Motor neuron (in vitro differentiated cells): ENCODE data around the gene C16orf90. TPM values are rescaled to one million over a fixed set of nuclear protein-coding genes. Genes with fewer than 3 reads are reported as not detected.

ENCODE experiments used
- ATAC-seq, 8 experiments: fragments of 200-7000 bp; cut with Tn5 transposase; replicated peaks in 6 of 8; 2 replicates each; pipeline ENCODE4 v1.8.0; 2021; ENCODE audit warnings: mild to moderate bottlenecking in 8 of 8, moderate library complexity in 8 of 8
- H3K27ac ChIP-seq, 2 donors: fragments of 250-450 bp; sonication (Bioruptor Pico); 2 replicates each; pipeline ENCODE4 v1.9.0; 2021; ENCODE audit warnings: antibody characterized with exemption in 2 of 2, mild to moderate bottlenecking in 2 of 2, moderate library complexity in 1 of 2
- H3K4me1 ChIP-seq, 2 donors: fragments of 250-450 bp; sonication (Bioruptor Pico); replicated peaks in 1 of 2; 2 replicates each; pipeline ENCODE4 v1.6.1; 2021; ENCODE audit warnings: antibody characterized with exemption in 2 of 2, mild to moderate bottlenecking in 2 of 2, moderate library complexity in 1 of 2
- H3K4me3 ChIP-seq, 5 donors: fragments of 250-450 bp; sonication (Bioruptor Pico); 2 replicates each; pipeline ENCODE4 v1.9.0; 2021; ENCODE audit warnings: antibody characterized with exemption in 5 of 5, mild to moderate bottlenecking in 5 of 5, moderate library complexity in 4 of 5
- WGBS, 10 experiments: fragments of 450-650 bp; shearing (Covaris generic); methylation state at CpG; one replicate each; pipeline ENCODE4 v1.0.0; 2022; 5-methylcytosine and 5-hydroxymethylcytosine counted together
- in situ Hi-C, 9 experiments: fragments of 400-800 bp; cut with MboI; loops; one replicate each; pipeline ENCODE4 v1.15.0; 2021; ENCODE audit warnings: low sequenced_read_pairs in 9 of 9, low pct_unique_long_range_greater_than_20kb in 2 of 9; ENCODE audit not compliant: unreplicated experiment in 9 of 9
- total RNA-seq, 8 experiments: library from RNA; unstranded; fragments of 300-600 nt; gene quantifications; 2 replicates each; pipeline versions ENCODE4 v1.2.3 to v1.2.4, GENCODE V29; 2022

The C16orf90 gene
- total RNA-seq, 8 experiments from 2014 or later, result 0.11 to 0.47 (median 0.29) TPM; not detected in 5

- no peaks in the 10 kb centered on the region for H3K4me1 ChIP-seq
- H3K27ac ChIP-seq, result no peak overlapping the region
- WGBS, 10 experiments, result 67 to 100% (median 87%) methylated on average over 3 to 7 of the region's 20 CpGs; no CpG with 5 or more reads in 6 of the 10 experiments
- ATAC-seq, result peak in 7 of 8 experiments; percentile 2 to 21 (median 7)
- in situ Hi-C loops, result no loop called here
- no peak overlapping the region for H3K4me3 ChIP-seq
Observed at GRCh38 chr16:3485821-3486505, 9.3 kb downstream of the C16orf90 start.

DNA sequence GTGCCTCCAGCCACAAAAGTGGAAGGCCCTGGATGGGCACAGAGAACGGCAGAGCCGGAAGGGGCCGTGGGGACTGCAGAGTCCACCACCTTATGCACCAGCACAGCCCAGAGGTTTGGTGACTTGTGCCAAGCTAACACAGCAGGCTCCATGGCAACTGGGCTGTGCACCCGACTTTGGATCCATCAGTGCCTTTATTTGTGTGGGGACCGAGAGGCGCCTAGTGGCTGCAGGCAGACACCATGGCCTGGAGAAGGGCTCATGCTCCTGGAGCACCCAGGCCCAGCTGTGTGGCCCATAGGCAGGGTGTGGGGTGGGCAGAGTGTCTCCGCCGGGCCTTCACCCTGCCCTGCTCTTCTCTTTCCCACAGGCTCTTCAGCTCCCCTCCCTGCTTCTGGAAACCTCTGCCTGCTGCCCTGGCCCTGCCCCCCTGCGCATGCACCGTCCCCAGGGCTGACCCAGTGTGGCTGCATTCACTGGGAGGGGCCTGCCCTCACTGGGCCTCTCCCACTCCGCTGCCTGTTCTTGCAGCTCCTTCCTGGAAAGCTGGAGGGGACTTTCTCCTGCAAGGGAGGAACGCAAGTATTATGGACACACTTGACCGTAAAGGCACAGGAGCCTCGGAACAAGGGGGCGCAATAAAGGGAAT is 10.1 kb downstream of the C16orf90 start:
- ATAC-seq, result peak in 5 of 8 experiments; percentile 7 to 85 (median 52)
- WGBS, 10 experiments, result 90 to 95% (median 93%) methylated on average over 3 to 10 of the region's 15 CpGs; no CpG with 5 or more reads in 7 of the 10 experiments
- Histone ChIP-seq H3K27ac (no peak overlapping the region), H3K4me1 (no peaks in the 10 kb centered on the region), H3K4me3 (no peak overlapping the region)
- in situ Hi-C loops, result no loop called here

DNA sequence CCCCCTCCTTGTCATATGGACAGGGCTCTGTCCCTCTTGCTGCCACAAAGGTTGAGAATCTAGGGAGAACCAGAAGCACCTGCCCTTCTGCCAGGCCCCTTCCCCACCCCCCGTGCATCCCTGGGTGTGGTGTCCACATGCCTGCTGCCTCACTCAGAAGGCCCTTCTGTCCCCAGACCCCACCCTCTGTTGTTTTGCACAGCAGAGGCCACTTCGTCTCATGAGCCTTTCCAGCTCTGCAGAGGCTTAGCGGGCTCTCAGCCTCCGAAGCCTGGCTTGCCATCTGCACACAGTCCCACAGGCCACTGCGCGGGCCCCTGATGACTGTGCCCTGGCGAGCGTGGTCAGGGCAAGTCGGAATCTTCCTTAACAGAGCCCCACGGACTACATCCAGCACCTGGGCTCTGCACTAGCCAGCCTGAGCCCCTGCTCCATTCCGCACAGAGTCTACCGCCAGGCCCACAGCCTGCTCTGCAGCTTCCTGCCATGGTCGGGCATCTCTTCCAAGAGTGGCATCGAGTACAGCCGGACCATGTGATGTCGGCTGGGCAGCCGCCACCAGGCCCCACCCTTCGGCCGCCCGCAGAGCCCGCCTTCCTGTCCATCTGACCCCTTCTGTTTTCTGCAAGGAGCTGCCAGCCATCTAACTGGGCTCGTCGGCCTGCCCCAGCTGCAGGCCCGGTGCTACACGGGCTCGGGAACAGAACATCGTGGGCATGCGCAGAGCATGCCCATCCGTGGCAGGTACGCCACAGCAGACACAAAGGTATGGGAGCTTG is 10.8 kb downstream of the C16orf90 start:
- in situ Hi-C loops, result no loop called here
- no peak overlapping the region for H3K27ac ChIP-seq
- WGBS, 10 experiments, result 76 to 100% (median 93%) methylated on average over 1 to 7 of the region's 30 CpGs; no CpG with 5 or more reads in 5 of the 10 experiments

DNA sequence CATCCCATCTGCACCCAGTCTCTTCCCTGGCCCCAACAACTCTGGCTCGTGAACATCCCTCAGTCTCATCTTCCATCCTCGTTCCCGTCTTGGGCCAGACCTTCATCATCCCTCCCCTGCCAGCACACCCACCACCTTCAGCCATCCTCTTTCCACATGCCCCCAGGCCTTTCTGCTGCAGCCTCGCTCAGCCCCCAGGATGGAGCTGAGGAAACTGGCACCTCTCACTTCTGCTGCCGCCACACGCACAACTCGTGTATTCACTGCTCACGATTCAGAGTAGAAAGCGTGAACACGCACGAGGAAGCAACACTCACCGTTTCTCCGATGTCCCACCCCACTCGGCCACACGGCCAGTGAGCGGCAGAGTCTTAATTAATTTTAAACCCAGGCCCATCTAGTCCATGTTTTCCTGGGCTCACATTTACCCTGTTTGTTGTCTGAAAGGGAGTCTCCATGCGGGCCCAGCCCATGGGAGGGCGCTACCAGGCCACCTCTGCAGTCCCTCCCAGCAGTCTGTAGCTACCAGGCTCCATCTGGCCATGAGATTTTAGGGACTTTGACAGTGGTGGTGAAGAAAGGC is 12.5 kb downstream of the C16orf90 start:
- Histone ChIP-seq H3K4me3 (no peak overlapping the region), H3K27ac (no peak overlapping the region), H3K4me1 (no peaks in the 10 kb centered on the region)
- 80 to 98% (median 91%) methylated on average over 2 to 11 of the region's 18 CpGs; no CpG with 5 or more reads in 3 of the 10 experiments for WGBS, 10 experiments
- ATAC-seq, result no peak
- in situ Hi-C loops, result no loop called here

More for the DNA sequence above, 10.8 kb downstream of the C16orf90 start:
- Histone ChIP-seq H3K4me3 (no peak overlapping the region), H3K4me1 (no peaks in the 10 kb centered on the region)
- ATAC-seq, result peak in 7 of 8 experiments; percentile 11 to 37 (median 22)

DNA sequence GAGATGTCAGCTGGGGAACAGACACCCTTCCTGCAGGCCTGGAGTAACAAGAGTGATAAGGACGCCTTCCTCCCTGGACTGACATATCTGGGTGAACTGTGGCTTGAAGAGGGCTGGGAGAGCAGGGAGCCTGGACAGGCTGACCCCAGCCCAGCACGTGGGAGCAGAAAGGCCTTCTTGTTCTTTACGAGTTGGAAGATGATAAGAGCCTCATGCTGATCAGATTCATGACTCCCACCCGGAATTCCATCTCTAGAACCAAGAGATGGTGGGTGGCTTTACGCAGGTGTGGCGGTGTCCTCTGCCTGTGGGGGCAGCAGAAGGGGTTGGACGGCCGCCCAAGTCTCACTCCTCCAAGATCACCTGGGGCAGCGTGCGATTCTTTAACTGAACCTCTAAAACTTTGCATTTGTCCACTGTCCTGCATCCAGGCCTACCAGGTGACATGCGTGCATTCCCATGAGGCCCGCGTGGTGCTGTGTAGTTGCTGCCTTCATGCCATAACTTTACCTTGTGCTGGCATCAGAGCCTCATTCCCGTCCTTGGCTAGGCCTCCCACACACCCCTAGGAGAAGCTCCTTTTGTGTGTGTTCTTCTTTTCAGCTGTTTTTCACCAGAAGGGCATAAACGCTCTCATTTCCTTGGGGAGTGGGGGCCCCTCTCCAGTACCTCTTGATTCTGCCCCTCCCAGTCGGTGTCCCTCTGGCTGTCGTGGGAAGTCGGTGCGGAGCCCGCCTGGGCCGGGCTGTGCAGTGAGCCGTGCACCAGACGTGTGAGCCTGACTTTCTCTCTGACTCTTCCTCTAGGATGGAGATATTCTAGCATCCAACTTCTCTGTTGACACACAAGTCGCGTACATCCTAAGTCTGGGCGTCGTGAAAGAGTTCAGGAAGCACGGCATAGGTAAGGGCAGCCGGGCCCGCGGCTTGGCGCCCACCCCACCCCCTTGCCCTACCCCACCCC is 13.3 kb downstream of the C16orf90 start:
- no peak for ATAC-seq
- in situ Hi-C loops, result no loop called here
- WGBS, 10 experiments, result 20 to 100% (median 90%) methylated on average over 2 to 8 of the region's 32 CpGs; no CpG with 5 or more reads in 3 of the 10 experiments
- H3K27ac ChIP-seq, result no peak overlapping the region
- H3K4me3 ChIP-seq, result no peak overlapping the region
- H3K4me1 ChIP-seq, result no peaks in the 10 kb centered on the region

DNA sequence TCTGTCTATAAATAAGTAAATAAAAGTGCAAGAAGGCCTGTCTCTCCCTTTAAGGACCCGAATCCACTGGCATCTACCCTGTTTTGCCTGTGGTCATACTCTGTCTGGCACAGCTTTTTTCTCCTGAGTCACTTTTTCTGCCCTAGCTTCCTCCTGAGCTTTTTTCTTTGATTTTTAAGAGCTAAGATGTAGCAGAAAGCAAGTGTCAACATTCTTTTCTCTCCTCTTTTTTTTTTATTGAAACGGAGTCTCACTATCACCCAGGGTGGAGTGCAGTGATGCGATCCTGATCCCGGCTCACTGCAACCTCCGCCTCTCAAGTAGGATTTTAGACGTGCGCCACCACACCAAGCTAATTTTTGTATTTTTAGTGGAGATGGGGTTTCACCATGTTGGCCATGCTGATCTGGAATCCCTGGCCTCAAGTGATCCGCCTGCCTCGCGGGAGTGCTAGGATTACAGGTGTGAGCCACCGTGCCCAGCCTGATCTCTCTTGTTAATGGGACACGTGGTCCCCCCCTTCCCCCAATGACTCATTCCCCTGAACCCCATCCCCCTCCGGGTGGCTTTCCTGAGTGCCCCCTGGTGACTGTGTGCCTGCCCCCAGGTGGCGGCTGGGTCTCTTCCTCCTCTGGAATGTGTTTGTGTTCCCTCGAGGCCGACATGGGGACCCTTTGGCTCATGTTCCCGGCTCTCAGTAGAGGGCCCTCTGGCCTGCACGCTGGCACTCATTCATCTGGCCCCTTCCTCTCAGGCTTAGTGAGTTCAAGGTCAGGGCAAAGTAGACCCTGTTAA is 14.2 kb downstream of the C16orf90 start:
- ATAC-seq, result no peak
- 20 to 100% (median 100%) methylated on average over 1 to 6 of the region's 18 CpGs; no CpG with 5 or more reads in 3 of the 10 experiments for WGBS, 10 experiments
- no peak overlapping the region for H3K27ac ChIP-seq
- in situ Hi-C loops, result no loop called here
- no peaks in the 10 kb centered on the region for H3K4me1 ChIP-seq
- H3K4me3 ChIP-seq, result no peak overlapping the region

DNA sequence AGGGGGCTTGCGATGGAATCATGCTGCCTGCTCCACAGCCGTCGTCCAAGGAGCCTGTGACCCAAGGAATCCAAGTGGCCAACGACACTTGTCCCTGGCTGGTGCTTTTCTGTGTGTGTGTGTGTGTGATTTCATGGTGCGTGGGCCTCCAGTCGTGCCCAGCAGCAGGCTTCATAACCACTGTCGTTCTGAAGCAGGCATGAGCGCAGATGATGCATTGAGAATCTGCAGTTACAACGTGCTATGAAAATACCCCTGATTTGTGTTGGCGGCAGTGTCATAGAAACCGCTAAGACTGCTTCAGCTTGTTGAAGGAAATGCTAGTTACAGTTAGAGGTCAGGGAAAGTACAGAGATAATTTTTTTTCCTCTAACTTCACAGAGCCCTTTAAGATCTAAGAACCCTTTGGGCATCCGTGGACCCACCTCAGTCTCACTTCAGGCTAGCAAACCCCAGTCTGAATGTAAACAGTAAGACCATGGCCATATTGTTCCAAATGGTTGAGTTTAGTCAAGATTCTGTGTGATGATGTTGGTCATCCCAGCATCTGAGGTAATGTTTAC is 15.6 kb downstream of the C16orf90 start:
- in situ Hi-C loops, result no loop called here
- Histone ChIP-seq H3K4me3 (no peak overlapping the region), H3K27ac (no peak overlapping the region), H3K4me1 (no peaks in the 10 kb centered on the region)
- WGBS, 10 experiments, result 80 to 100% (median 94%) methylated on average over 1 to 11 of the region's 12 CpGs; no CpG with 5 or more reads in 3 of the 10 experiments
- no peak for ATAC-seq

DNA sequence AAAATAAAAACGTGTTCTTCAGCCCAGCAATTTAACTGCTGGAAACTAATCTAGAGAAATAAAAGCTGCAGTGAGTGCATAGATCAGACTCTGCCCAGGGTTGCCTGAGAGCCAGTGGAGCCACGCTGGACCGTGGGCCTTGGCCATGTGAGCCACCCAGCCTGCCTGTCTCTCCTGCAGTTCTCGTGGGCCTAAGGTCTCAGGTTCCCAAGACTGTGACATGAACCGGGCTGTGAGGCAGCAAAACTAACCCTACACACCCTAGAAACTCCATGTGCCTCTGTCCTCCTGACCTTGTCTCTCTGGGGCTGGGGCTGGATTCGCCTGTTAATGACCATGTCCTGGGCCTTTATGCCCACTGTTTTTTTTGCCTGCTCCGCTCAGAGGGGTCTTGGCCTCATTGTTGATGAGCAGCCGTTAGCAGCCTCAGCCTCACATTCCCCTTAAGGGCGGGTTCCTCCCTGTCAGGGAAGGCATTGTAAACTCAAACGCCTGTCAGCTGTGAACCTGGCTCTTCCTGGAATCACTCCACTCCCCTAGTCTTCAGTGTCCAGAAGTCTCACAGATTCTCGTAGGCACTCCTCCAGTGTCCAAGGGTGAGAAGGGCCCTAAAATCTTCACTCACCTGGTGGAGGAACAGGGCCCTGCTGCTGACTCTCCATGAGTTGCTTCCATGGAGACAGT is 16.9 kb downstream of the C16orf90 start:
- Histone ChIP-seq H3K27ac (no peak overlapping the region), H3K4me1 (no peaks in the 10 kb centered on the region), H3K4me3 (no peak overlapping the region)
- ATAC-seq, result peak in 3 of 8 experiments; percentile 49 to 61 (median 50)
- WGBS, 10 experiments, result 76 to 97% (median 85%) methylated on average over 1 to 7 of the region's 11 CpGs; no CpG with 5 or more reads in 1 of the 10 experiments
- in situ Hi-C loops, result no loop called here

- no peak overlapping the region for H3K27ac ChIP-seq
- no peaks in the 10 kb centered on the region for H3K4me1 ChIP-seq
- in situ Hi-C loops, result no loop called here
- H3K4me3 ChIP-seq, result no peak overlapping the region
- ATAC-seq, result peak in 3 of 8 experiments; percentile 51 to 82 (median 60)
- WGBS, 10 experiments, result 17 to 100% (median 78%) methylated on average over 1 to 3 of the region's 3 CpGs; no CpG with 5 or more reads in 5 of the 10 experiments
Observed at GRCh38 chr16:3476409-3476808, 18.9 kb downstream of the C16orf90 start.

- H3K27ac ChIP-seq, result no peak overlapping the region
- in situ Hi-C loops, result no loop called here
- ATAC-seq, result peak in 3 of 8 experiments; percentile 9 to 50 (median 33)
- H3K4me1 ChIP-seq, result no peaks in the 10 kb centered on the region
- 30 to 100% (median 92%) methylated on average over 1 to 6 of the region's 29 CpGs; no CpG with 5 or more reads in 5 of the 10 experiments for WGBS, 10 experiments
- no peak overlapping the region for H3K4me3 ChIP-seq
Observed at GRCh38 chr16:3475604-3476375, 19.5 kb downstream of the C16orf90 start.
